ENCODE results near the gene PALD1.

The PALD1 gene

DNA sequence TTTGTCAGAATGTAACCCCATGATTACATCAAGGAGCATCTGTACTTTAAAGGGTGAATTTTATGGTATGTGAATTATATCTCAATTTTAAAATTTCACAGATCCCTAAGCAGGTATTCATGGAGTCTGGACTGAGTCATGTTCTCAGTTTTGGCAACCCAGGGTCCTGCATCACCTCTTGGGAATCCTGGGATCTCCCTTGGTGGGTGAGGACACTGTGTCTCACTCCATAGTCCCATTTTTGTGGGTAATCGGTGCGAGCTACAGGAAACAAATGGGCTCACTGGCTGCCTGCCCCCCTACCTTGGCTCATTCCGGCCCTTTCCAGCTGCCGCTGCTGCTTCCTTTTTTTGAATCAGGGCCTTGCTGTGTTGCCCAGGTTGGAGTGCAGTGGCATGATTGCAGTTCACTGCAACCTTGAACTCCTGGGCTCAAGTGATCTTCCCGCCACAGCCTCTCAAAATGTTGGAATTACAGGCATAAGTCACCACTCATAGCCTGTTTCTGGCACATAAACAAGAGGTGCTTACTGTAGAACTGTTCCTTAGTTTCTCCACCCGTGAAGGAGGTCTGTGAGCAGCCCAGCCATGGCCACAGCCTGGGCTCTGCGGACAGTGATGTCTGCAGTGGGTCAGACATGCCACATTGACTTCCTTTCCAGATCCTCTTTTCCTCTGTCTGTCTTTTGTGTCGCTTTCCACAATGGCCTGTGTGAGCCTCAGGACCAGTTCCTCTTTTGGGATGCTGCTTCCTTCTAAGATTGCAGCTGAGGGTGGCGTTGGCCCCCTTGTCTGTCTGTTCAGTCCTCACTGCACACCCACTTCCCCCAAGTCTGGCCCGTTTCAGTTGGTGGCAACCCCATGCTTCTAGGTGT lies 14.5 kb downstream of the PALD1 start:
- peak; percentile 47 to 48 for DNase-seq
- Histone ChIP-seq H3K27me3 (ENCODE audit: insufficient read depth, low read length) (no peaks in the 10 kb centered on the region), H2BK120ac (ENCODE audit: insufficient read depth, low read length, poor library complexity) (no peak overlapping the region), H3K18ac (ENCODE audit: low read length) (no peak overlapping the region), H4K91ac (ENCODE audit: low read depth, low read length) (no peak overlapping the region), H2BK12ac (ENCODE audit: low read length) (no peak overlapping the region), H3K79me1 (ENCODE audit: low read length) (no peaks in the 10 kb centered on the region), H3K79me2 (ENCODE audit: control insufficient read depth, insufficient read depth, low read length, poor library complexity) (no peaks in the 10 kb centered on the region), H4K12ac (ENCODE audit: low read depth, low read length) (no peak overlapping the region), H3K14ac (ENCODE audit: low read length) (no peak overlapping the region), H3K23ac (ENCODE audit: low read length) (no peak overlapping the region), H3K4me2 (ENCODE audit: low read length) (no peak overlapping the region), H3K27ac (ENCODE audit: low read depth, low read length) (no peak overlapping the region), H2BK5ac (ENCODE audit: low read depth, low read length, poor library complexity) (no peak overlapping the region), H3K9me3 (ENCODE audit: insufficient read depth, low read depth, low read length) (no peaks in the 10 kb centered on the region), H3K36me3 (ENCODE audit: control insufficient read depth in 1 of 2, insufficient read depth in 2 of 2, low read length in 2 of 2) (no peaks in the 10 kb centered on the region), H3K4ac (ENCODE audit: low read depth, low read length) (no peak overlapping the region), H3K4me1 (ENCODE audit: control insufficient read depth in 1 of 2, insufficient read depth in 2 of 2, low read length in 2 of 2) (peaks cover 0 to 3% of the 10 kb centered on the region in 2 experiments), H2AFZ (ENCODE audit: insufficient read depth, low read length, poor library complexity) (no peak overlapping the region), H2AK5ac (ENCODE audit: low read length) (no peak overlapping the region), H4K8ac (ENCODE audit: low read depth, low read length) (no peak overlapping the region), H3K9ac (ENCODE audit: low read length) (no peak overlapping the region), H3K4me3 (ENCODE audit: low read depth, low read length) (no peak overlapping the region)
- WGBS (ENCODE audit: extremely low coverage, insufficient coverage, insufficient read length) = no CpG with 5 or more reads among the region's 10 CpGs

DNA sequence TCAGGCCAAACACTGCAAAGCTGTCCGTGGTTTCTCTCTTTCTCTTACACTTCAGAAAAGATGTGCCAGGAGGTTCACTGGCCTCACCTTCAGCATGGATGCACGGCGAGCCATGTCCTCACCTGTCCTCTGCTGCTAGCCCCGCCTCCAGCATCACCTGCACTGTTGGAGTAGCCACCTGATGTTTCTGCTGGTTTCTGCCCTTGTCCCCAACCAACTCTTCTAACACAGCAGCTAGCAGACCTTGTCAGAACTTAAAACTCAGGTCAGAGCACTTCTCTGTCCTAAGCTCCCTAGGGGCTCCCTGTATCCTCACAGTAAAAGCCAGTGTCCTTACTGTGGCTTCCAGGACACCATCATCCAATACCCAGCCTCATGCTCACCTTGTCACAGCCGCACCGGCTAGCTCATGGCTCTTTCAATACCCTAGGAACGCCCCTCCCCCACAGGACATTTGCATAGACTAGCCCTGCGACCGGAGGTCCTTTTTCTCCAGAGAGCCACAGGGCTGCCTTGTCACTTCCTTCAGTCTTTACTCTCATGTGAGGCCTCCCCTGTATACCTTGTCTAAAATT lies 15.2 kb downstream of the PALD1 start:
- no peak overlapping the region for H2AFZ ChIP-seq (ENCODE audit: insufficient read depth, low read length, poor library complexity)
- H3K18ac ChIP-seq (ENCODE audit: low read length) = no peak overlapping the region
- no peaks in the 10 kb centered on the region for H3K9me3 ChIP-seq (ENCODE audit: insufficient read depth, low read depth, low read length)
- DNase-seq = peak in 1 of 2 donors; percentile 12
- no peak overlapping the region for H3K4me2 ChIP-seq (ENCODE audit: low read length)
- no peak overlapping the region for H3K27ac ChIP-seq (ENCODE audit: low read depth, low read length)
- no peak overlapping the region for H2BK12ac ChIP-seq (ENCODE audit: low read length)
- H3K14ac ChIP-seq (ENCODE audit: low read length) = no peak overlapping the region
- no CpG with 5 or more reads among the region's 9 CpGs for WGBS (ENCODE audit: extremely low coverage, insufficient coverage, insufficient read length)
- no peaks in the 10 kb centered on the region for H3K36me3 ChIP-seq (ENCODE audit: control insufficient read depth in 1 of 2, insufficient read depth in 2 of 2, low read length in 2 of 2)
- no peak overlapping the region for H3K4me3 ChIP-seq (ENCODE audit: low read depth, low read length)
- no peak overlapping the region for H3K9ac ChIP-seq (ENCODE audit: low read length)
- H3K79me1 ChIP-seq (ENCODE audit: low read length) = no peaks in the 10 kb centered on the region
- no peak overlapping the region for H4K12ac ChIP-seq (ENCODE audit: low read depth, low read length)
- no peak overlapping the region for H2BK120ac ChIP-seq (ENCODE audit: insufficient read depth, low read length, poor library complexity)
- no peaks in the 10 kb centered on the region for H3K79me2 ChIP-seq (ENCODE audit: control insufficient read depth, insufficient read depth, low read length, poor library complexity)
- H4K8ac ChIP-seq (ENCODE audit: low read depth, low read length) = no peak overlapping the region
- H2AK5ac ChIP-seq (ENCODE audit: low read length) = no peak overlapping the region
- H3K23ac ChIP-seq (ENCODE audit: low read length) = no peak overlapping the region
- H4K91ac ChIP-seq (ENCODE audit: low read depth, low read length) = no peak overlapping the region
- H3K4ac ChIP-seq (ENCODE audit: low read depth, low read length) = no peak overlapping the region
- no peaks in the 10 kb centered on the region for H3K27me3 ChIP-seq (ENCODE audit: insufficient read depth, low read length)
- H3K4me1 ChIP-seq (ENCODE audit: control insufficient read depth in 1 of 2, insufficient read depth in 2 of 2, low read length in 2 of 2) = peaks cover 0 to 3% of the 10 kb centered on the region in 2 experiments
- no peak overlapping the region for H2BK5ac ChIP-seq (ENCODE audit: low read depth, low read length, poor library complexity)

DNA sequence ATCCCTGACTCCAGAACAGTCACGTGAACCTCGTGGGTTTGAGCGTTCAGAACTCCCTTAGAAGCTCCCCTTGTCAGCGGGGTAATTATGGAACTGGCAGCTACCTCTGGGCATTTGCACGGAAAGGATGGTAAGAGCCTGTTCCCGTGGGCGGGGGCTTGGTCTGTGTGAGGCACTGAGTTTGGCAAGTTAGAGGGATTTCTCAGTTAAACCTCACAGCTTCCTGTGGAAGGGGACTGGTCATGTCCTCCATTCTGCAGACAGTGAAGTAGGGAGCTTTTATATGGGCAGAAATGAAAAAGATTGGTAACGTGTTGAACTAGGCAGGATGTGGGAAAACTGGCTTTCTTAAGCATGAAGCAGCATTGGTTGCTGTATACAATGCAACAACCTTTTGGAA lies 16.0 kb downstream of the PALD1 start:
- no peak overlapping the region for H4K12ac ChIP-seq (ENCODE audit: low read depth, low read length)
- no peaks in the 10 kb centered on the region for H3K79me1 ChIP-seq (ENCODE audit: low read length)
- no peak overlapping the region for H3K18ac ChIP-seq (ENCODE audit: low read length)
- H3K27ac ChIP-seq (ENCODE audit: low read depth, low read length) = no peak overlapping the region
- H3K4me1 ChIP-seq (ENCODE audit: control insufficient read depth in 1 of 2, insufficient read depth in 2 of 2, low read length in 2 of 2) = peaks cover 0 to 3% of the 10 kb centered on the region in 2 experiments
- no peak overlapping the region for H3K23ac ChIP-seq (ENCODE audit: low read length)
- no peak overlapping the region for H2BK5ac ChIP-seq (ENCODE audit: low read depth, low read length, poor library complexity)
- H3K36me3 ChIP-seq (ENCODE audit: control insufficient read depth in 1 of 2, insufficient read depth in 2 of 2, low read length in 2 of 2) = no peaks in the 10 kb centered on the region
- H4K8ac ChIP-seq (ENCODE audit: low read depth, low read length) = no peak overlapping the region
- no peak overlapping the region for H4K91ac ChIP-seq (ENCODE audit: low read depth, low read length)
- H2BK12ac ChIP-seq (ENCODE audit: low read length) = no peak overlapping the region
- no peak for DNase-seq
- no peaks in the 10 kb centered on the region for H3K9me3 ChIP-seq (ENCODE audit: insufficient read depth, low read depth, low read length)
- no peak overlapping the region for H2AFZ ChIP-seq (ENCODE audit: insufficient read depth, low read length, poor library complexity)
- H3K79me2 ChIP-seq (ENCODE audit: control insufficient read depth, insufficient read depth, low read length, poor library complexity) = no peaks in the 10 kb centered on the region
- no peak overlapping the region for H2BK120ac ChIP-seq (ENCODE audit: insufficient read depth, low read length, poor library complexity)
- H3K9ac ChIP-seq (ENCODE audit: low read length) = no peak overlapping the region
- no peak overlapping the region for H3K4me3 ChIP-seq (ENCODE audit: low read depth, low read length)
- H3K27me3 ChIP-seq (ENCODE audit: insufficient read depth, low read length) = no peaks in the 10 kb centered on the region
- no peak overlapping the region for H3K4me2 ChIP-seq (ENCODE audit: low read length)
- H3K4ac ChIP-seq (ENCODE audit: low read depth, low read length) = no peak overlapping the region
- no peak overlapping the region for H3K14ac ChIP-seq (ENCODE audit: low read length)
- no peak overlapping the region for H2AK5ac ChIP-seq (ENCODE audit: low read length)
- WGBS (ENCODE audit: extremely low coverage, insufficient coverage, insufficient read length) = no CpG with 5 or more reads among the region's 8 CpGs

DNA sequence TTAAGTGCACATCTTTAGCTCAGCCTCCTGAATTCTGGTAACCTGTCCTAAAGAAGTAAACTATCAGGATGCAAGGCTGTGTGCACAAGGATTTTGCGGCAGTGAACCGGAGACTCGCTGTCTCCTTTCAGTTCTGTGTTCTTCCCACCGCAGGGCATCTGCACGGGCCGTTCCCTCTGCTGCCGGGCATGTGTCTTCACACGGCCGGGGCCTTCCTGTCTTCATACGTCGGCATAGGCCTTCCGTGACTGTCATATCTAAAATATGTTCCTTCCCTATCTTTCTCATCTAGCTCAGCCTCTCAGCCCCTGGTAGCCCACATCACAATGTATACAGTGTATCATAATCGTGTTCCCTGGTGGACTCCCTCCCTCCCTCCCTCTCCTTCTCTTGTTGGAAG lies 16.4 kb downstream of the PALD1 start:
- Histone ChIP-seq H3K23ac (ENCODE audit: low read length) (no peak overlapping the region), H2AK5ac (ENCODE audit: low read length) (no peak overlapping the region), H3K79me2 (ENCODE audit: control insufficient read depth, insufficient read depth, low read length, poor library complexity) (no peaks in the 10 kb centered on the region), H2AFZ (ENCODE audit: insufficient read depth, low read length, poor library complexity) (no peak overlapping the region), H3K9me3 (ENCODE audit: insufficient read depth, low read depth, low read length) (no peaks in the 10 kb centered on the region), H4K8ac (ENCODE audit: low read depth, low read length) (no peak overlapping the region), H3K27ac (ENCODE audit: low read depth, low read length) (no peak overlapping the region), H2BK12ac (ENCODE audit: low read length) (no peak overlapping the region), H2BK5ac (ENCODE audit: low read depth, low read length, poor library complexity) (no peak overlapping the region), H4K91ac (ENCODE audit: low read depth, low read length) (no peak overlapping the region), H3K14ac (ENCODE audit: low read length) (no peak overlapping the region), H4K12ac (ENCODE audit: low read depth, low read length) (no peak overlapping the region), H2BK120ac (ENCODE audit: insufficient read depth, low read length, poor library complexity) (no peak overlapping the region), H3K4ac (ENCODE audit: low read depth, low read length) (no peak overlapping the region), H3K4me2 (ENCODE audit: low read length) (no peak overlapping the region), H3K4me1 (ENCODE audit: control insufficient read depth in 1 of 2, insufficient read depth in 2 of 2, low read length in 2 of 2) (peaks cover 0 to 3% of the 10 kb centered on the region in 2 experiments), H3K27me3 (ENCODE audit: insufficient read depth, low read length) (no peaks in the 10 kb centered on the region), H3K18ac (ENCODE audit: low read length) (no peak overlapping the region), H3K79me1 (ENCODE audit: low read length) (no peaks in the 10 kb centered on the region), H3K4me3 (ENCODE audit: low read depth, low read length) (no peak overlapping the region), H3K36me3 (ENCODE audit: control insufficient read depth in 1 of 2, insufficient read depth in 2 of 2, low read length in 2 of 2) (no peaks in the 10 kb centered on the region), H3K9ac (ENCODE audit: low read length) (no peak overlapping the region)
- WGBS (ENCODE audit: extremely low coverage, insufficient coverage, insufficient read length) = no CpG with 5 or more reads among the region's 13 CpGs
- peak; percentile 93 to 94 for DNase-seq

Measured in trophoblast cell (in vitro differentiated cells and primary cell).